AG10803 (cell line): ENCODE measurements around the gene DCTN3.
"Not testable (repeated sequence)": the region's sequence is repeated elsewhere in the genome, so short reads cannot be mapped to it uniquely, and the experiment has no call there.

Experiments
- DNase-seq: peaks from one replicate; pipeline ENCODE4 v3.0.0; 2010; ENCODE audit warnings: low read depth
- H3K4me3 ChIP-seq: 2 replicates; pipeline ENCODE4 v1.5.1; 2011; ENCODE audit warnings: mild to moderate bottlenecking, low read length, control low read depth
- TF ChIP-seq, protein P1 (sequence below): conservative IDR thresholded peaks from 2 replicates; pipeline ENCODE4 v1.5.1; 2011; ENCODE audit warnings: mild to moderate bottlenecking, low read length, control low read depth, inconsistent platforms

DCTN3 gene

GRCh38 chr9:34646211-34647083 is 26.2 kb upstream of the DCTN3 start, which contains the start of gene GALT:
Gene GALT, plus strand, starts transcription at chr9:34646675. Its CDS starts 30 bp downstream, at chr9:34646705.
- DNase-seq, result peak; percentile 81
- TF ChIP-seq, protein P1, sequence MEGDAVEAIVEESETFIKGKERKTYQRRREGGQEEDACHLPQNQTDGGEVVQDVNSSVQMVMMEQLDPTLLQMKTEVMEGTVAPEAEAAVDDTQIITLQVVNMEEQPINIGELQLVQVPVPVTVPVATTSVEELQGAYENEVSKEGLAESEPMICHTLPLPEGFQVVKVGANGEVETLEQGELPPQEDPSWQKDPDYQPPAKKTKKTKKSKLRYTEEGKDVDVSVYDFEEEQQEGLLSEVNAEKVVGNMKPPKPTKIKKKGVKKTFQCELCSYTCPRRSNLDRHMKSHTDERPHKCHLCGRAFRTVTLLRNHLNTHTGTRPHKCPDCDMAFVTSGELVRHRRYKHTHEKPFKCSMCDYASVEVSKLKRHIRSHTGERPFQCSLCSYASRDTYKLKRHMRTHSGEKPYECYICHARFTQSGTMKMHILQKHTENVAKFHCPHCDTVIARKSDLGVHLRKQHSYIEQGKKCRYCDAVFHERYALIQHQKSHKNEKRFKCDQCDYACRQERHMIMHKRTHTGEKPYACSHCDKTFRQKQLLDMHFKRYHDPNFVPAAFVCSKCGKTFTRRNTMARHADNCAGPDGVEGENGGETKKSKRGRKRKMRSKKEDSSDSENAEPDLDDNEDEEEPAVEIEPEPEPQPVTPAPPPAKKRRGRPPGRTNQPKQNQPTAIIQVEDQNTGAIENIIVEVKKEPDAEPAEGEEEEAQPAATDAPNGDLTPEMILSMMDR, result peak; percentile 61
- H3K4me3 ChIP-seq, result peak within 1 kb of the TSS; percentile 88

DNA sequence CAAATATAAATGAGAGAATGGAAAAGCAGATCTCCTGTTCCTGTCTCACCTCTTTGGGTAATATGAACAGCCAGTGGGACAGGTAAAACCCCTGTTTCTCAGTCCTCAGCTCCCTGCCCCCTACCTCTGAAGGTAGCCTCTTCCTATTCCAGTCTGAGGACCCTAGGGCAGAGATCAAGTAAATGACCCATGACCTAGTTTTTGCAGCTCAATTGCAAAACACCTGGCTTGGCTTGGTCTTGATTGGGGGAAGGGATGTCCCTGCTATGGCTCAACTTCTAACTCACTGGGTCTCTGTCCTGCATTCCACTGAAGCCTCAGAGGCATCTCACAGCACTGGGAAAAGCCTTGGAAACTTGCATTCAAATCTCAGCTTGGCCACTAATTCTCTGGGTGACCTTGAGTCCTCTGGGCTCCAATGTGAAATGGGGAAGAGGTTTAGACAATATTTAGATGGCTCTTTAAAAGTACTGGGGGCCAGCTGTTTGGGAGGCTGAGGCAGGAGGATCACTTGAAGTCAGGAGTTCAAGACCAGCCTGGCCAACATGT is 24.5 kb upstream of the DCTN3 start:
- DNase-seq, result peak; percentile 49
- H3K4me3 ChIP-seq, result no peak overlapping the region
- TF ChIP-seq, protein P1, result no peak

GRCh38 chr9:34642679-34643078 is 22.4 kb upstream of the DCTN3 start:
- no peak for DNase-seq
- no peak overlapping the region for H3K4me3 ChIP-seq
- TF ChIP-seq, protein P1, result no peak

DNA sequence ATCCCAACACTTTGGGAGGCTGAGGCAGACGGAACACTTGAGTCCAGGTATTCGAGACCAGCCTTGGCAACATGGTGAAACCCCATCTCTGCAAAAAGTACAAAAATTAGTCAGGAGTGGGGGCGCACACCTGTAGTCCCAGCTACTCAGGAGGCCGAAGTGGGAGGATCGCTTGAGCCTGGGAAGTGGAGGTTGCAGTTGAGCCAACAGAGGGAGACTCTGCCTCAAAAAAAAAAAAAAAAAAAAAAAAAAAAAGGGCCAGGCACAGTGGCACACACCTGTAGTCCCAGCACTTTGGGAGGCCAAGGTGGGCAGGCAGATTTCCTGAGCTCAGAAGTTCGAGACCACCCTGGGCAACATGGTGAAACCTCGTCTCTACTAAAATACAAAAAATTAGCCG is 19.0 kb upstream of the DCTN3 start:
- not testable (repeated sequence) for H3K4me3 ChIP-seq, DNase-seq

DNA sequence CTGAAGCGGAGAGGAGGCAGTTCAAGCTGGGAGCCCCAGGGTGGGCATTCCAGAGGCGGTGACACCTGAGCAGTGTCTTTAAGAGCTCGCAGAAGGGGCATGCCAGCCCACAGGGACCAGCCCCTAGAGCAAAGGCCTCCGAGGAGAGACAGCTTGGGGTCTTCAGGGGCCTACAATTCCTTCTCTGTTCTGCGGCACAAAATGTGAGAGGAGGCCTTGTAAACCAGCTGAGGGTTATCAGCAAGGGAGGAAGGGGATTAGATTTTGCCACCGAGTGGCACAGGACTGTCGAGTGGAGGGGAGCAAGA is 17.8 kb upstream of the DCTN3 start:
- peak overlapping the region; percentile 76 for H3K4me3 ChIP-seq
- no peak for DNase-seq
- TF ChIP-seq, protein P1, result no peak

DNA sequence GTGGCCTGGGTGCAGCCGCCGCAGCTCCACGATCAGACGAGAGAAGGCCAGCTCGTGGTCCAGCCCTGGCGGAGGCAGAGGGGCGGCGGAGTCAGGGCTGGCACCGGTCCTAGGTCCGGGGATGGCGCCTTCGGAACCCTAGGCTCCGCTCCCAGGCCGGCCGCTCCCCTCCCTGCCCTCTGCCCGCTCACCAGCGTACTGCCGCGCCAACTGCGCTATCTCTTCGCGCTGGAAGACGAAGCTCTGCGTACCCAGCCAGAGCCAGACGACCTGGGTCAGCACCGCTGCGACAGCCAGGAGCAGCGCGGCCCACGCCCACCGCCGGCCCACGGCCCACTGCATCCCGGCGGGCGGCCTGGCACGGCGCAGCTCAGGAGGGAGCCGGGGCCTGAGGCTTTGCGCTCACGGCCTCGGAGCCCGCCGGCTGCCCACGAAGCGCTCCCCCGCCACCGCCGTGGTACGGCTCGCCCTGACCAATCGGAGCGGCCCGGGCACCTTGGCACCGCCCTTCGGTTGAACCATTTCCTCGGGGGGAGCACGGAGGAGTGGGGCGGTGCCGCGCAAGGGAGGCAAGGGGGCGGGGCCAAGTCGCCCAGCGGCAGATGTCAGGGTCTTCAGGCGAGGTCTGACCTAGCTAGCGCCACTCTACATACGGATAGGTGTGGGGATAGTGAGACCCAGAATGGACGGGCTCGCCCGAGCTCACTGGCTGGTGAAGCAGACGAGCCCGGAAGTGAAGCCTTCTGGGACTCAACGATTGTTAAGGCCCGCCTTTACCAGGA is 17.3 kb upstream of the DCTN3 start, which contains the start of gene SIGMAR1:
Gene SIGMAR1, minus strand, starts transcription at position 432 of the 782 bp plus-strand sequence. Its CDS starts 90 bp downstream, at position 342.
- TF ChIP-seq, protein P1, result no peak
- DNase-seq, result peak; percentile 92
- H3K4me3 ChIP-seq, result peak within 1 kb of the TSS; percentile 76

- TF ChIP-seq, protein P1, result no peak
- DNase-seq, result peak; percentile 35
- H3K4me3 ChIP-seq, result peak overlapping the region; percentile 76
Observed at GRCh38 chr9:34636791-34637355, 16.6 kb upstream of the DCTN3 start.
